Immature natural killer cell (primary cell): ENCODE data around the gene POLG. TPM values are rescaled to one million over a fixed set of nuclear protein-coding genes. Genes with fewer than 3 reads are reported as not detected.

Source experiments
- DNase-seq, 3 donors: peaks; one replicate each; pipeline ENCODE4 v3.0.0; 2022; ENCODE audit warnings: mixed read lengths in 1 of 3
- H3K27ac Mint-ChIP-seq, 6 donors: one replicate each; pipeline ENCODE4 v1.8.0; 2020; ENCODE audit warnings: mixed read lengths in 6 of 6, mild to moderate bottlenecking in 5 of 6, inconsistent platforms in 4 of 6, moderate library complexity in 3 of 6
- H3K27me3 Mint-ChIP-seq, 3 donors: one replicate each; pipeline ENCODE4 v1.8.0; 2020 to 2021; ENCODE audit warnings: low read depth in 3 of 3, mild to moderate bottlenecking in 3 of 3, mixed read lengths in 3 of 3, moderate library complexity in 3 of 3, inconsistent platforms in 1 of 3
- H3K36me3 Mint-ChIP-seq, 3 donors: one replicate each; pipeline ENCODE4 v1.8.0; 2020; ENCODE audit warnings: mixed read lengths in 3 of 3, inconsistent platforms in 2 of 3, mild to moderate bottlenecking in 2 of 3
- H3K4me1 Mint-ChIP-seq, 2 donors: one replicate each; pipeline ENCODE4 v1.8.0; 2020; ENCODE audit warnings: inconsistent platforms in 2 of 2, mild to moderate bottlenecking in 2 of 2, mixed read lengths in 2 of 2, moderate library complexity in 1 of 2
- H3K4me3 Mint-ChIP-seq, 5 donors: one replicate each; pipeline ENCODE4 v1.8.0; 2020; ENCODE audit warnings: mild to moderate bottlenecking in 5 of 5, mixed read lengths in 5 of 5, inconsistent platforms in 3 of 5, moderate library complexity in 3 of 5
- H3K9me3 Mint-ChIP-seq, 6 donors: one replicate each; pipeline ENCODE4 v1.8.0; 2020; ENCODE audit warnings: mild to moderate bottlenecking in 6 of 6, mixed read lengths in 6 of 6, inconsistent platforms in 4 of 6, moderate library complexity in 3 of 6
- polyA plus RNA-seq, 3 donors: library from polyadenylated mRNA; unstranded; fragments of 300-500 nt; fragmentation: Illumina TruSeq; gene quantifications; one replicate each; pipeline ENCODE4 v1.2.3, GENCODE V29; 2021

POLG gene
- polyA plus RNA-seq, 3 donors from 2014 or later, result 24.3 to 79.1 (median 28.6) TPM

GRCh38 chr15:89365462-89366065 is 30.9 kb upstream of the POLG start:
- Mint-ChIP-seq H3K36me3 (peaks cover 0 to 3% (median 0%) of the 10 kb centered on the region in 3 donors), H3K27ac (no peak overlapping the region), H3K4me1 (peaks cover 16 to 18% of the 10 kb centered on the region in 2 donors), H3K27me3 (peaks cover 39 to 55% (median 49%) of the 10 kb centered on the region in 3 donors), H3K4me3 (no peak overlapping the region), H3K9me3 (peaks cover 0 to 2% (median 0%) of the 10 kb centered on the region in 6 donors)
- no peak for DNase-seq

- Mint-ChIP-seq H3K27me3 (peaks cover 37 to 51% (median 51%) of the 10 kb centered on the region in 3 donors), H3K4me1 (peaks cover 19 to 22% of the 10 kb centered on the region in 2 donors), H3K27ac (no peak overlapping the region), H3K4me3 (no peak overlapping the region), H3K9me3 (peaks cover 0 to 2% (median 0%) of the 10 kb centered on the region in 6 donors), H3K36me3 (peaks cover 0 to 3% (median 0%) of the 10 kb centered on the region in 3 donors)
- no peak for DNase-seq
These were observed 30.3 kb upstream of the POLG start for GRCh38 chr15:89364741-89365450.

GRCh38 chr15:89364341-89364740 is 29.7 kb upstream of the POLG start:
- H3K4me3 Mint-ChIP-seq, result no peak overlapping the region
- peaks cover 0 to 2% (median 0%) of the 10 kb centered on the region in 6 donors for H3K9me3 Mint-ChIP-seq
- peaks cover 0 to 3% (median 0%) of the 10 kb centered on the region in 3 donors for H3K36me3 Mint-ChIP-seq
- H3K4me1 Mint-ChIP-seq, result peaks cover 19 to 22% of the 10 kb centered on the region in 2 donors
- peak overlapping the region in 1 of 6 donors; percentile 53 for H3K27ac Mint-ChIP-seq
- H3K27me3 Mint-ChIP-seq, result peaks cover 37 to 51% (median 46%) of the 10 kb centered on the region in 3 donors
- DNase-seq, result no peak

- Mint-ChIP-seq H3K9me3 (peaks cover 0 to 2% (median 0%) of the 10 kb centered on the region in 6 donors), H3K27ac (no peak overlapping the region), H3K4me3 (peak overlapping the region in 1 of 5 donors; percentile 27), H3K36me3 (peaks cover 0 to 3% (median 0%) of the 10 kb centered on the region in 3 donors), H3K27me3 (peaks cover 37 to 47% (median 44%) of the 10 kb centered on the region in 3 donors), H3K4me1 (peaks cover 19 to 22% of the 10 kb centered on the region in 2 donors)
- DNase-seq, result no peak
These were observed 29.1 kb upstream of the POLG start for GRCh38 chr15:89363770-89364169.

GRCh38 chr15:89363133-89363532 is 28.5 kb upstream of the POLG start:
- Mint-ChIP-seq H3K4me3 (peak overlapping the region in 2 of 5 donors; percentile 27 to 41), H3K36me3 (peaks cover 0 to 3% (median 0%) of the 10 kb centered on the region in 3 donors), H3K27me3 (peaks cover 37 to 53% (median 41%) of the 10 kb centered on the region in 3 donors), H3K4me1 (peaks cover 22% of the 10 kb centered on the region in 2 donors), H3K27ac (no peak overlapping the region), H3K9me3 (peaks cover 0 to 2% (median 0%) of the 10 kb centered on the region in 6 donors)
- DNase-seq, result no peak

- Mint-ChIP-seq H3K27me3 (peaks cover 37 to 57% (median 41%) of the 10 kb centered on the region in 3 donors), H3K27ac (no peak overlapping the region), H3K36me3 (peaks cover 0 to 3% (median 0%) of the 10 kb centered on the region in 3 donors), H3K4me3 (peak overlapping the region in 2 of 5 donors; percentile 12 to 36), H3K4me1 (peaks cover 22% of the 10 kb centered on the region in 2 donors), H3K9me3 (peaks cover 0 to 2% (median 0%) of the 10 kb centered on the region in 6 donors)
- DNase-seq, result peak in 1 of 3 donors; percentile 6
These were observed 27.8 kb upstream of the POLG start for GRCh38 chr15:89362203-89363101.

GRCh38 chr15:89361451-89362202 is 27.0 kb upstream of the POLG start:
- peak; percentile 51 to 60 (median 54) for DNase-seq
- peak overlapping the region in 4 of 5 donors; percentile 10 to 36 (median 22) for H3K4me3 Mint-ChIP-seq

GRCh38 chr15:89360294-89360971 is 25.8 kb upstream of the POLG start:
- no peak overlapping the region for H3K27ac Mint-ChIP-seq
- peak overlapping the region in 2 of 5 donors; percentile 18 to 29 for H3K4me3 Mint-ChIP-seq
- H3K4me1 Mint-ChIP-seq, result peaks cover 16% of the 10 kb centered on the region in 2 donors
- H3K27me3 Mint-ChIP-seq, result peaks cover 28 to 54% (median 31%) of the 10 kb centered on the region in 3 donors
- no peak for DNase-seq
- H3K9me3 Mint-ChIP-seq, result peaks cover 0 to 7% (median 0%) of the 10 kb centered on the region in 6 donors
- no peaks in the 10 kb centered on the region for H3K36me3 Mint-ChIP-seq

More at GRCh38 chr15:89361451-89362202, 27.0 kb upstream of the POLG start:
- Mint-ChIP-seq H3K27me3 (peaks cover 32 to 54% (median 34%) of the 10 kb centered on the region in 3 donors), H3K9me3 (peaks cover 0 to 3% (median 0%) of the 10 kb centered on the region in 6 donors), H3K27ac (no peak overlapping the region), H3K4me1 (peaks cover 16 to 18% of the 10 kb centered on the region in 2 donors), H3K36me3 (peaks cover 0 to 3% (median 0%) of the 10 kb centered on the region in 3 donors)

GRCh38 chr15:89359471-89360293 is 25.1 kb upstream of the POLG start:
- Mint-ChIP-seq H3K4me3 (peak overlapping the region in 3 of 5 donors; percentile 44 to 58 (median 54)), H3K9me3 (peaks cover 0 to 7% (median 0%) of the 10 kb centered on the region in 6 donors), H3K36me3 (no peaks in the 10 kb centered on the region), H3K27me3 (peaks cover 28 to 54% (median 30%) of the 10 kb centered on the region in 3 donors), H3K27ac (no peak overlapping the region), H3K4me1 (peaks cover 16% of the 10 kb centered on the region in 2 donors)
- DNase-seq, result no peak

GRCh38 chr15:89358755-89359439 is 24.3 kb upstream of the POLG start:
- no peaks in the 10 kb centered on the region for H3K36me3 Mint-ChIP-seq
- H3K27ac Mint-ChIP-seq, result no peak overlapping the region
- peak overlapping the region; percentile 77 to 85 (median 84) for H3K4me3 Mint-ChIP-seq
- DNase-seq, result peak; percentile 76 to 83 (median 83)
- peaks cover 0 to 7% (median 0%) of the 10 kb centered on the region in 6 donors for H3K9me3 Mint-ChIP-seq
- H3K4me1 Mint-ChIP-seq, result peaks cover 16% of the 10 kb centered on the region in 2 donors
- peaks cover 25 to 49% (median 27%) of the 10 kb centered on the region in 3 donors for H3K27me3 Mint-ChIP-seq

- H3K4me3 Mint-ChIP-seq, result peak overlapping the region; percentile 77 to 85 (median 84)
- H3K36me3 Mint-ChIP-seq, result no peaks in the 10 kb centered on the region
- peaks cover 16% of the 10 kb centered on the region in 2 donors for H3K4me1 Mint-ChIP-seq
- H3K27ac Mint-ChIP-seq, result no peak overlapping the region
- H3K27me3 Mint-ChIP-seq, result peaks cover 24 to 46% (median 27%) of the 10 kb centered on the region in 3 donors
- H3K9me3 Mint-ChIP-seq, result peaks cover 0 to 7% (median 0%) of the 10 kb centered on the region in 6 donors
- no peak for DNase-seq
These were observed 23.8 kb upstream of the POLG start for GRCh38 chr15:89358435-89358754.
